Raji (cell line): ENCODE data around the gene RGSL1.

ENCODE experiments used
- POLR2A ChIP-seq: IDR thresholded peaks from 2 replicates; pipeline ENCODE4 v1.6.1; 2011; ENCODE audit warnings: low read depth, low read length, control low read depth; ENCODE audit not compliant: insufficient read depth

RGSL1 gene

GRCh38 chr1:182430263-182431068, 19.5 kb upstream of the RGSL1 start:
- no peak for TF ChIP-seq POLR2A

- no peak for TF ChIP-seq POLR2A
Measured at GRCh38 chr1:182431278-182431677, 18.7 kb upstream of the RGSL1 start.

- TF ChIP-seq POLR2A: no peak
Measured at GRCh38 chr1:182433580-182433979, 16.4 kb upstream of the RGSL1 start.

- no peak for TF ChIP-seq POLR2A
Measured at GRCh38 chr1:182438326-182438725, 11.6 kb upstream of the RGSL1 start.

GRCh38 chr1:182441719-182442118, 8.2 kb upstream of the RGSL1 start:
- no peak for TF ChIP-seq POLR2A

- TF ChIP-seq POLR2A: no peak
Measured at GRCh38 chr1:182442333-182442732, 7.6 kb upstream of the RGSL1 start.

GRCh38 chr1:182444497-182444896, 5.4 kb upstream of the RGSL1 start:
- no peak for TF ChIP-seq POLR2A

GRCh38 chr1:182446033-182446669, 3.8 kb upstream of the RGSL1 start:
- no peak for TF ChIP-seq POLR2A

- no peak for TF ChIP-seq POLR2A
Measured at GRCh38 chr1:182447660-182448059, 2.3 kb upstream of the RGSL1 start.

GRCh38 chr1:182453631-182454030, 3.7 kb downstream of the RGSL1 start:
- TF ChIP-seq POLR2A: no peak

GRCh38 chr1:182457844-182458243, 7.9 kb downstream of the RGSL1 start:
- no peak for TF ChIP-seq POLR2A

GRCh38 chr1:182459949-182460348, 10.0 kb downstream of the RGSL1 start:
- TF ChIP-seq POLR2A: no peak

- TF ChIP-seq POLR2A: no peak
Measured at GRCh38 chr1:182460550-182460951, 10.6 kb downstream of the RGSL1 start.

- TF ChIP-seq POLR2A: no peak
Measured at GRCh38 chr1:182473556-182473955, 23.6 kb downstream of the RGSL1 start.

GRCh38 chr1:182476625-182477024, 26.7 kb downstream of the RGSL1 start:
- no peak for TF ChIP-seq POLR2A

- no peak for TF ChIP-seq POLR2A
Measured at GRCh38 chr1:182478238-182478637, 28.3 kb downstream of the RGSL1 start.
